ENCODE data around the gene PHOX2A. TPM values are rescaled to one million over a fixed set of nuclear protein-coding genes. Genes with fewer than 3 reads are reported as not detected.

The PHOX2A gene
- total RNA-seq, 1 donor from 2014 or later: not detected

DNA sequence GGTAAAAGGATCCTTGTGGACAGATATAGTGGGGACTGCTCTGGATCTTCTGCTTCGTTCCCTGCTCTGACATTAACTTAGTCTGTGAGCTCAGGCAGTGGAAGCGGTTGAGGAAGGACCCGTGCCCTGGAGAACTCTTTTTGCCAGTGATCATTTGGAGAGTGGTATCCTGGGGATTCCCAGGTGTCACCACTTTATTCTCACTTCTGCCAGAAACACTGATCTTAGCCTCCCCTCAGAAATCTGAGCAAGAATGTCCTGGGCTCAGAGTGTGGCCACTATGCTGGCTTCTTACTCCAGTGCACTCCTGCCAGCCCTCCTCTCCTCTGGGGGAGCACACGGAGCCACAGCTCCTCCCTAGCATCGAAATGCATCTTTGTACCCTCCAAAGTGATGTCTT is 7.6 kb upstream of the PHOX2A start:
- intact Hi-C loops (cut with micrococcal nuclease): no loop called here
- no peak for DNase-seq
- no peak for ATAC-seq

DNA sequence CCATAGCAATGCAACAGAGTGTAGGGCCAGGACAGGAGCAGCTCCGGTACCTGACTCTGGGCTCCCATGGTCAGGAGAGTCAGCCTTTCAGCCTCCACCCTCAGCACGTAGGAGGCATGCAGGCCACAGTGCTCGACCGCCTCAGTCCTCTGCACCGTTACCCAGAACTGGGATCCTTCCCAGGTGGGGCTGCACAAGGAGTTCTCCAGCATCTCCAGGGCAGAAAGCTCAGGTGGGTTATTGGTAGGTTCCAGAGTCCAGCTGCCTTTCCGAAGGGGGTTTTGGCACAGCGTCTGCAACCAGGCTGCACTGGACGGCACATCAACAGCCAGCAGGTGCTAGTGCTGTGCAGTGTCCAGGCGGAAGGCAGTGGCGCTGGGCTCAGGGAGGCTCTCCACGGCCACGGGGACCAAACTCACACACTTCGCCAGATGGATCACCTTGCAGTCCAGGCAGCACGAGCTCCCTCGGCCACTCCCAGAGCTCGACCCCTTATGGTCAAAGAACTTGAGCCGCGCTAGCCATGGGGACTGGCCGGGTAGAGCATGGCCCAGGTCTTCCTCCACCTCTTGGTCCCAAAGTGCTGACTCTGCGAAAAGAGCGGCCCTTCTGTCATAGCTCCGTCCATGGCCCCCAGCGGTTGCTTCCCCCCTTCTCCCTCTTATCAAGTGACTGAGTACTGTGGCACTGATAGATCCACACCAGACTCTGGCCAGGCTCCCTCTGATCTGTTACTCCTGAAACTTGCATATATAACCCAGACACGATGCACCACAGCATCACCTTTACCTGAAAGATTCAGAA is 6.9 kb upstream of the PHOX2A start:
- ATAC-seq (no peak), DNase-seq (no peak)
- intact Hi-C loops (cut with micrococcal nuclease): no loop called here

DNA sequence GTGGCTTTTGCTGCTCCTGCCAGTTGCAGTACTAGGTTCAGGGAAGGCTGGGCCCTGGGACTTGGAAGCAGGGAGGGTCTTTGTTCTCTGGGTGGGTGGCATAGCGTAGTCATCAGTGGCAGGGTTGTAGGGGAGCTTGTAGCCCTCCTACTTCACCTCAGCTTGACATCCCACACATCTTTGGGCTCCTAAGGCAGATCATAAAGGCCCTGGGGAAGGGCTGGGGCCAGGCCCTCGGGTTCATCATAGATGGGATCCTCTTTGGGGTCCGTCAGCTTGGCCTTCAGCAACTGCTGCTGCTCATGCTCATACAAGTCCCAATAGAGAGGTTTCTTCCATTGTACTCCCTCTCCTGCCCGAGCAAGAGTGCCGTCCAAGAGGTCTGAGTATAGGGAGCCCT is 6.0 kb upstream of the PHOX2A start:
- DNase-seq (no peak), ATAC-seq (no peak)
- intact Hi-C loops (cut with micrococcal nuclease): no loop called here

DNA sequence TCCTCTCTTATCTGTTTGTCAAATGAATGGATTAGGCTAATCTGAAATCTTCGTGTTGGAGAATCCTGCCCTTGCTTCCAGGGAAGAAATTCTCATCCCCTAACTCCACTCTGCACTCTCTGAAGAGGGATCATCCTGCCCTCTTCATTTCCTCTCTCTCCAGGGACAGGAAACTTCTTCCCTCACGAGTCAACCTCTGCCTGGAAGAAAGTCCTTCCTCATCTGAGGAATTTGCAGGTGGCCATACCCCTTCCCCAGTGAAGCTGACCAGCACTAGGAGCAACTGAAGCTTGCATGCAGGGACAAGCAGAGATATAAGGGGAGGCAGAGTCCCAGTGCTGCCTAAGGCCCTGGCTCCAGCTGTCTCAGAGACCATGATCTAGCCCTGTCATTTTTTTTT is 3.6 kb upstream of the PHOX2A start:
- ATAC-seq (no peak), DNase-seq (no peak)
- intact Hi-C loops (cut with micrococcal nuclease): no loop called here

DNA sequence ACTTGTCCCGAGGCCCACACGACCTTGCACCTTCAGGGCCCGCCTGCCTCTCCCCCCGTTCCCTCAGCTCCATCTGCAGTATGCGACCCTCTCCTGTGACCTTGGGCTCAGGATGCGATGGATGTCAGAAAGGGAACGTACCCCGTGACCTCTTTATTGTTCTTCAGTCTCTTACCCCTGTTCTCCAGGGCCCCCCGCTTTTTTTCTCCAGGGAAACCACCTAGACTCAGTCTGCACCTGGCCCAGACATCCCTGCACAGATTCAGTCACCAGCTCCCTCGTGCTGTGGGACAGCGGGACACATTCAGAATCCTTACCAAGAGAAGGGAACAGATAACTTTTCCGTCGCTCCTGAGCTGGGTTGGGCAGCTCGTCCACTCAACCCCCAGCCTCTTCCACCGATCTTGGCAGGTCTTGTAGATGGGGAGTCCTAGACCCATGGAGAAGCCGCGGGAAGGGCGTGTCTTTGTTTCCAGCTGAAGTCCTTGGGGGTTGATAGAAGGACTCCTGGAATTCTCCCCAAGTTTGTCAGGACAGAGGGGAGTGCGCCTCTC is 1.4 kb upstream of the PHOX2A start:
- no peak for DNase-seq
- no peak for ATAC-seq

DNA sequence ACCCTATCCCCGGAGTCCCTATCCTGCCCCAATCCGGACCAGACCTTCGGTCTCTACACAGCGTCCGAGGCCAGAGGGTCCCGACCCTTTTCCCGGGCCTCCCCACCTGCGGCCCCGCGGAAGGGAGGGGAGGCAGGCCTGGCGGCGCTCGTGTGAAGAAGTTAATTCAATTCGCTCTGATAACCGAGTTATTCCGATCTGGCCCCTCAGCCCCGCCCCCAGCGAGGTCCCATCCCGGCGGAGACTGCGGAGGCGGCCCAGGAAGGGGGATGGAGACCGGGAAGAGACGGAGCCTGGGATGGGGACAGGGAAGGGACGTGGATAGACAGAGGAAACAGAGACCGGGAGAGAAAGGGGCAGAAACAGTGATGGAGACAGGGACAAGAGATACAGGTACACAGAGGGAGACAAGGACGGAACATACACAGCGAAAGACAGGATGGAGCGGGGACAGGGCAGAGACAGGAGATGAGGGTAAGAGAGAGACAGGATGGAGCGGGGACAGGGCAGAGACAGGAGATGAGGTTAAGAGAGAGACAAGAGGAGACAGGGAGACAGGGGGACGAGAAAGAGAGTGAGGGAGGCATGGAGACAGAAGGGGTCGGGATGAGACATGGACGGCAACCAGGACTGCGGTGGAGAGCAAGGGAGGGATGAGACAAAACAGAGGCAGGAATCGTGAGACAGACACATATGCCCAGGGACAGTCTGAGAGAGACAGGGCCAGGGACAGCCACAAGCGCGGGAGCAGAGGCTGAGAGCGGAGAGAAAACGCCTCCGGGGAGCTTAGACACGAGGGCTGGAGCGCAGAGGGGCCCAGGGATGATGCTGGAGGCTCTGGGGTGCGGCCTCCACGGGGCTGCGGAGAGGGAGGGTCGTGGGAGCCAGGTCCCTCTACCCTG is 636 bp upstream of the PHOX2A start:
- DNase-seq: no peak
- no peak for ATAC-seq
- intact Hi-C loops (cut with micrococcal nuclease): no loop called here

More for the DNA sequence above, 1.4 kb upstream of the PHOX2A start:
- intact Hi-C loops (cut with micrococcal nuclease): no loop called here

DNA sequence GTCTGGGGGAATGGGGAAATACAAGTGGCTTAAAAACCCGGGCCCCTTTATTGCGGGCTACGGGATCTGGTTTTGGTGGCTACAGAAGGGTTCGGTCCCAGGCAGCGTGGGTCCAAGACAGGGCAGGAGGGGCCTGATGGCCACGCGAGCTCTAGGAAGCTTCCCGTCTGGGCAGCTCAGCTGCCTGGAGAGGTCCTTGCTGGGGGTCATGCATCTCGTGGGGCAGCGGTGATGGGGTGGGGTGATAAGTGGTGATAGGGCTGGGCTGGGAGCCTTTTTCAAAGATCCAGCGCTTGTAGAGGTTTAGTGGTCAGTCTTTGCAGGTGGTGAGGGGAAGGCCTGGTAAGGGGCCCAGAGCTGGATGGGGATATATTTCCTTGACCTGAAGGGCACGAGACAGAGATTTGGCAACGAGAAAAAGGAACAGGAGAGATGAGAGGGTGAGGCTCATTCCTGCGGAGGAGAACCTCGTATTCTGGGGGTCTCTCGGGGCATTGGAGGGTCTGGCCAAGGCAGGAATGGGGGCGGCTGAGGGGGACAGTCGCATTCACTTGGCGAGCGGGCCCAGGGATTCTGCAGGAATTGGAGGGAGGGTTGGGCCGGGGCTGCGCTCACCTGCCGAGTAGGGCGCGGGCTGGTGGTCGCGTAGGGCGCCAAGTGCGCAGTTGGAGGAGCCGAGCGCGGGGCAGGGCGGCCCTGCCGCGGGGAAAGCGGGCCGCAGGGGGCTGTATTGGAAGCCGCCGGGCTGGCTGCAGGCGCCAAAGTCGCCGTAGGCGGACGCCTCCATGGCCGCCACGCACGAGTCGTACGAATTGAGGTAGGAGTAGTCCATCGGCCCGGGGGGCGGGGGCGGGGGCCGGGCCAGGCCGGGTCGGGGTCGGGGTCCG is 560 bp downstream of the PHOX2A start:
- DNase-seq (no peak), ATAC-seq (no peak)
- intact Hi-C loops (cut with micrococcal nuclease): no loop called here

DNA sequence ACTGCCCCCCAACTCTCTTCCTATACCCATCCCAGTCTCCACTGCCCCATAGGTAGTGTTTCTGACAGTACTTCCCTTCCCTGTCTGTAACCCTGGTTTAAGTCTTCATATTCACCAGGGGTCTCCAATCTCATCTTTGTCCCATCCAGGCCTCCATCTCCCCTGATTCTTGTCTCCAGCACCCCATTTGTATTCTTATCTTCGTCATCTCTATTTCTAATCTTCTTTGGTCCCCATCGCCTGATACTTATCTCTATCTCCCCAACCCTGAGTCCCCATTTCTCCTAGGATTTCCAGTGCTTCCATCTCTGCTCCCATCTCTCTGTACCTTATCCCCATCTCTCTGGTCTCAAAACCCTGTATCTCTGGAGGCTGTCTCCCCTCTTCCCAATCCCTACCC is 1.8 kb downstream of the PHOX2A start:
- DNase-seq (no peak), ATAC-seq (no peak)
- intact Hi-C loops (cut with micrococcal nuclease): no loop called here

DNA sequence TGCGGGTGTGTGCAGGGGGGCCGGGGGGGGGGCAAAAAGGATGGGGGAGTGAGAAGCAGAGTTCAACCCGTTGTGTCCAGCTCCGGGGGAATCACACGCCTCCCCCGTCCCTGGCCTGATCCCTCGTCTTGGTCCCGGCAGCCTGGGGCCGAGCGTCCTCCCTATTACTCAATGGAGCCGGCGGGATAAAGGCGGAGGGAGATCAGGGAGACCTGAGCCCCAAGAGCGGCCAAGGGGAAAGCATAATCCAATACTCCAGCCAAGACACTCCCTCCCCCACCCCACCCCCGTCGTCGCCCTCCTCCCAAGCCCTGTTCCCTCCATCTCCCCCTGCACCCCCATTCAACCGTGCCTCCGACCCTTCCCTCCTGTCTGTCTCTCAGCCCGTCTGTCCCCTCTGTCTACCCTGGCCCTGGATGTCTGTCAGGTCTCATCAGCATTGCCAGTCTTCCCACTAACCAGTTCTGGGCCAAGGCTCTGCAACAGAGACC is 2.6 kb downstream of the PHOX2A start:
- intact Hi-C loops (cut with micrococcal nuclease): no loop called here
- no peak for ATAC-seq

DNA sequence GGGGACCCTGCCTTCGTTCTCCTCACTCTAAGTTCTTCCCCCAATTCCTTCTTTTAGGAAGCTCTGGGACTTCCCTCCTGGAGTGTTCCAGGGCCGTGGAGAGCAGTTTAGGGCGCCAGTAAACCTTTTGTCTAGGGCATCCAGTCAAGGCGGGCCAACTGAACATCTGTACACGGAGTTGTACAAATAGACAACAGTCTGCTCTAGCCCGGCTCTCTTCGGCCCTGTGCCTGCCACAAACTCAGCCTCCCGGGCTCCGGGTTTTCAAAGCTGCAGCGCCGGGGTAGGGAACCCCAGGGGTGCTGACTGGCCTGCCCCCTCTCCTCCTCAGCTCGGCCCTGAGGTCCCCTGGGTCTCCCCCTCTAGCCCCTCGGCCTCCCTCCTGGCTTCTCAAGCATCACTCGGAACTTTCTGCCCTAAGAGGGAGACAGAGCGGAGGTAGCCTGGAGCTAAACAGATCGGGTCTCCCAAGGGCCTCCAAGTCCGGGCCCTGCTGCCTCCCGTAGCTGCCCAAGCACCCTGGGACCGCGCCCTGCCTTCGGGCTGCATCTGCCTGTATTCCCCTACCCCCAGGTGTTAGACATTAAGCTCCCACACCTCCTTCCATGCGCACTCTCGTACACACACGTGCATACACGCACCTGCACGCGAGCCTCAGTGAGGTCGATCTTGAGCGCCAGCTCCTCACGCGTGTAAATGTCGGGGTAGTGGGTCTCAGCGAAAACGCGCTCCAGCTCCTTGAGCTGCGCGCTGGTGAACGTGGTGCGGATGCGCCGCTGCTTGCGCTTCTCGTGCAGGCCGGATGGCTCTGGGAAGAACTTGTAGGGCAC is 3.3 kb downstream of the PHOX2A start:
- ATAC-seq (peak; percentile 5), DNase-seq (no peak)
- intact Hi-C loops (cut with micrococcal nuclease): no loop called here

More for the DNA sequence above, 2.6 kb downstream of the PHOX2A start:
- DNase-seq: no peak

DNA sequence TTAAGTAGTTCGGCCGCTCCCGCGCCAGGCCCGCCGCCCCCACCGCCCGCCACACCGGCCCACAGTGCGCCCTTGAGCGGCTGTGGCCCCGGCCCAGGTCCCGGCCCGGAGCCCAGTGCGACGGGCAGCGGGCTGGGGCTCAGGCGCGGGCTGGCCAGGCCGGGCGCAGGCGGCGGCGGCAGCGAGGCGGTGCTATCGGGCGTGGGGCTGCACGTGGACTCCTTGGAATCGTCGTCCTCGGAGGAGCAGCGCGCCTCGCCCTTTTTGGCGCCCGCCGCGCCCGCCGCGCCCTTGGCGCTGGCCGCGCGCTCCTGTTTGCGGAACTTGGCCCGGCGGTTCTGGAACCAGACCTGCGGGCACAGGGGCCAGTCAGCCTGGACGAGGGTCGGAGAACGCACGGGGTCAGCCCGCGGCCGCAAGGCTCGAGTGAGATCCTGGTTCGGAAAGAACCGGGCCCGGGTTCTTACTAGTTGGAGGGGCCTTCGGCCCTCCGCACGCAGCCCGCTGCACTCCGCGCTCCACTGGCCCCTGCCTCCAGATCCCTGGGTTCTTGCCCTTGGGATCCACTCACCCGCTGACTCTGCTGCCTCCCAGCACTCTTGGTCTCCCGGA is 4.0 kb downstream of the PHOX2A start:
- DNase-seq (peak; percentile 79), ATAC-seq (peak; percentile 69)
- intact Hi-C loops (cut with micrococcal nuclease): no loop called here

DNA sequence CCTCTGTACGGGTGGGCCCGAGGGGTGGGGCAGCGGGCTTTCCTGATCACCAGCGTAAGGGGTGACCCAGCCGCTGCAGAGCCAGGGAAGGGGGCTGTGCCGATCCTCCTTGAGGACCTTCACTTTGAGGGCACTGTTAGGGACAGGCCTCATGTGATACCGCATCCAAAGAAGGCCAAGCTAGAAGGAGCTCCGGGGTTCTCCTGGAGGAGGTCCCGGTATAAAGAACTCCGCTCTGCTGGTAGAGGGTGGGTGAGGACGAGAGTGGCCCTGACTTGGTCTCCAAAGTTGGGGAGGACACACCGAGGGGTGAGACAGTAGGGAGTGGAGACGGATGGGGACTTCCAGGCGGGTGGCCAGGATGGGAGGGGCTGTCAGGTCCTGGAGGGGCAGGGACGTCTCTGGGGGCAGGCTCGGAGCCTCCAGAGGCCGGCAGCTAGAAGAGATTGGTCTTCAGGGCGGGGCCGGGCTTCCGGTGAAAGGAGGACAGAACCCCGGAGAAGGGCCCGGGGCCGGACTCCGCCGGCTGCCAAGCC is 4.6 kb downstream of the PHOX2A start:
- DNase-seq: peak; percentile 80
- intact Hi-C loops (cut with micrococcal nuclease): no loop called here
- peak; percentile 51 for ATAC-seq

DNA sequence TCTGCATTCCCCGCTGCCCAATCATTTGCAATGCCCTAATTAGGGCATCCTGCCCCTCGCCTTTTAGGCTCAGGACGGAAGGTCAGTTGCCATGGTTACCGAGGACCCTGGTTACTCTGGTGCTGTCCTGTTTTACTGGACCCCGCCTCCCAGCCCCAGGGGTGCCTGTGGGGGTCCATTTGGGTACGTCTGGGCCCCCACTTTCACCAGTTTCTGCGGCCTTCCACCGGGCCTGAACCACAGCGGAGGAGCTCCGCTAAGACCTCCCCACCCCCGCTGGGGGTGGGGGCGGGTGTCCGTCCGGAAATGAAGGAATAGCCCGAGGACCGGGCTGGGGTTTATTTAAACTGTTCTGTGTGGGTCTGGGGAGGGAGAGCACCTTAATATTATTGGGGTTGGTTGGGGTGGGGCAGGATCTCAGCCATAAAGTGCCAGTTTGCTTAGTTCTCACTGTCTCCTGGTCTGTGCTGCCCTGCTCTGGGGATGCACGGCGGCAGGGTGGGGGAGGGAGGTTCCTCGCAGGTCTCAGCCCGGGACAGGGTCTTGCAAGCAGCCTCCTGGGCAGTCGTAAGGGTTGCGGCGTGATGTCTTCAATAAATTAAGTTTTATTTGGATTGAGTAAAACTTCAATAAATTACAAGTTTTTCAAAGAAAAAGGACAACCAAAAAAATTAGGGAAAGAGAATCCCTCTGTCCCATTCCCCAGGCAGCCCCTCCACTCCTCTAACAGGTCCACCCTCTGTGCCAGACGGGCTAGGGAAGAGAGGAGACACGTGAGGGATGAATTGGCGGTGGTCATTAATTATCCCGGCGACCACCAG is 5.3 kb downstream of the PHOX2A start:
- intact Hi-C loops (cut with micrococcal nuclease): no loop called here
- ATAC-seq: peak; percentile 1
- DNase-seq: no peak

DNA sequence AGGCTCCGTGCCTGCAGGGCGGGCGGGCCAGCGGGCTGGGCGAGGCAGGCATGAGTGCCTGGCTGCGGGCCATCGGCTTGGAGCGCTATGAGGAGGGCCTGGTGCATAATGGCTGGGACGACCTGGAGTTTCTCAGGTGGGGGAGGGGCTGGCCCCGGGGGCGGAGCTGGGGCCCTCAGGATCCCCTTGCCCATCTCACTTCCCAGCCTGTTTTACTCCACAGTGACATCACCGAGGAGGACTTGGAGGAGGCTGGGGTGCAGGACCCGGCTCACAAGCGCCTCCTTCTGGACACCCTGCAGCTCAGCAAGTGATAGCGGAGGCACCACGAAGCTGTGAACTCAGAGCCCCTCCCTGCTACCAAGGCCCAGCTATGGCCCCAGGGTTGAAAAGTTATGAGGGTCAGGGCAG is 5.9 kb downstream of the PHOX2A start:
- intact Hi-C loops (cut with micrococcal nuclease): no loop called here
- DNase-seq: peak; percentile 55
- peak; percentile 32 for ATAC-seq

DNA sequence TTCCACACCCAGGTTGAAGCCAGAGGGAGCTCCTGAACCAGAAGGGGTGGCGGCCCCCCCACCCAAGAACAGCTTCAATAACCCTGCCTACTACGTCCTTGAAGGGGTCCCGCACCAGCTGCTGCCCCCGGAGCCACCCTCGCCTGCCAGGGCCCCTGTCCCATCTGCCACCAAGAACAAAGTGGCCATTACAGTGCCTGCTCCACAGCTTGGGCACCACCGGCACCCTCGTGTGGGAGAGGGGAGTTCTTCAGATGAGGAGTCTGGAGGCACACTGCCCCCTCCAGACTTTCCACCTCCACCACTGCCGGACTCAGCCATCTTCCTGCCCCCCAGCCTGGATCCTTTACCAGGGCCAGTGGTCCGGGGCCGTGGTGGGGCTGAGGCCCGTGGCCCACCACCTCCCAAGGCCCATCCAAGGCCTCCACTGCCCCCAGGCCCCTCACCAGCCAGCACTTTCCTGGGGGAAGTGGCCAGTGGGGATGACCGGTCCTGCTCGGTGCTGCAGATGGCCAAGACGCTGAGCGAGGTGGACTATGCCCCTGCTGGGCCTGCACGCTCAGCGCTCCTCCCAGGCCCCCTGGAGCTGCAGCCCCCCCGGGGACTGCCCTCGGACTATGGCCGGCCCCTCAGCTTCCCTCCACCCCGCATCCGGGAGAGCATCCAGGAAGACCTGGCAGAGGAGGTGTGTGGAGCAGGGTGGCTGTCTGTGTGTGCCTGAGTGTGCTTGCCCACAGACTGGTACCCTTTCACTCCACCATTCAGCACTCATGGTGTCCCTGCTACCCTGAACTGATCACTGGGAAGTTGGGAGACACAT is 6.7 kb downstream of the PHOX2A start:
- intact Hi-C loops (cut with micrococcal nuclease): no loop called here
- DNase-seq (no peak), ATAC-seq (no peak)

DNA sequence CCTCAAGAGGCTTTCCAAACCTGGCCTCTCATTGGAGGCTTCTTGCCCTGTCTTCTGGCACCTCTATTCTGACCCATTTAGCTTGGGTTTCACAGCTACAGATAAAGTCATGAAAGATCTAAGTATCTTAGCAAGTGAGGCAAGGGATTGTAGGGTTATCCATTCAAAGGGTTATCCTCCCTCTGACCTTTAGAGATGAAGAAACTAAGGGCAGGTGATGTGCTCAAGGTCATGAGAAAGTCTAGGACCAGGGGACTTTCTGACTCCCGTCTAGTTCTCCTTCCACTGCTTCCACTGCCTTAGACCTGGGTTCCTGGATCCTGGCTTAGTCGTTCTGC is 7.2 kb downstream of the PHOX2A start:
- ATAC-seq (no peak), DNase-seq (no peak)
- intact Hi-C loops (cut with micrococcal nuclease): no loop called here

Measured in left ventricle myocardium superior (tissue), 1 donor.